Retinal pigment epithelial cell (primary cell): ENCODE results near the gene MC2R.

Experiments
- DNase-seq: peaks from one replicate; pipeline ENCODE4 v3.0.0-alpha.2; 2010; ENCODE audit warnings: low read depth
- H3K4me3 ChIP-seq: 2 replicates; pipeline ENCODE4 v1.5.1; 2011; ENCODE audit warnings: mild to moderate bottlenecking, low read length, control low read depth, moderate library complexity
- CTCF ChIP-seq: conservative IDR thresholded peaks from 2 replicates; pipeline ENCODE4 v1.5.1; 2011; ENCODE audit warnings: low read depth, low read length, control low read depth, inconsistent platforms

The MC2R gene

GRCh38 chr18:13885009-13885408 is 30.3 kb downstream of the MC2R start:
- DNase-seq = no peak
- H3K4me3 ChIP-seq = no peak overlapping the region
- no peak for TF ChIP-seq CTCF

DNA sequence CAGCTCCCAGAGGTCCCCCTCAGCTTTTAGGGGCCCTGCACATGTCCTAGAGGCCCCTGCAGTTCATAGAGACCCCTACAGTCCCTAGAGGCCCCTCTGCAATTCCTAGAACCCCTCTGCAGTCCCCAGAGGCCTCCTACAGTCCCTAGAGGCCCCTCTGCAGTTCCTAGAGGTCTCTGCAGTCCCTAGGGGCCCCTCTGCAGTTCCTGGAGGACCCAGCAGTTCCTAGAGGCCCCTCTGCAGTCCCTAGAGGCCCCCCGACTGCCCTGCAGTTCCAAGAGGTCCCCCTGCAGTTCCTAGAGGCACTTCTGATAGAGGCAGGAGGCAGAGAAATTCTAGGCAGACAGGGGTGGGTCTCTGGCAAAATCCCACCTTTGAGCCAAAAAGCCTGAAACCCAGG is 35.4 kb downstream of the MC2R start:
- H3K4me3 ChIP-seq = no peak overlapping the region
- no peak for TF ChIP-seq CTCF
- DNase-seq = no peak

- TF ChIP-seq CTCF = no peak
- DNase-seq = no peak
- no peak overlapping the region for H3K4me3 ChIP-seq
Observed at GRCh38 chr18:13879492-13879891, 35.8 kb downstream of the MC2R start.

- TF ChIP-seq CTCF = no peak
- no peak for DNase-seq
- no peak overlapping the region for H3K4me3 ChIP-seq
Observed at GRCh38 chr18:13878857-13879256, 36.5 kb downstream of the MC2R start.

GRCh38 chr18:13877157-13877556 is 38.2 kb downstream of the MC2R start:
- no peak for TF ChIP-seq CTCF

GRCh38 chr18:13874558-13874957 is 40.8 kb downstream of the MC2R start:
- no peak for TF ChIP-seq CTCF
- no peak overlapping the region for H3K4me3 ChIP-seq
- DNase-seq = no peak

More at GRCh38 chr18:13877157-13877556, 38.2 kb downstream of the MC2R start:
- DNase-seq = no peak
- H3K4me3 ChIP-seq = no peak overlapping the region

GRCh38 chr18:13872932-13873331 is 42.4 kb downstream of the MC2R start:
- H3K4me3 ChIP-seq = no peak overlapping the region
- DNase-seq = no peak
- no peak for TF ChIP-seq CTCF
